ENCODE results near the gene NSUN2.
"Not testable (repeated sequence)": the region's sequence is repeated elsewhere in the genome, so short reads cannot be mapped to it uniquely, and the experiment has no call there.

The NSUN2 gene

GRCh38 chr5:6632888-6633468 lies at the start of gene NSUN2, which contains the start of gene SRD5A1:
TSS of gene NSUN2 (minus strand) at chr5:6633044. CDS start at chr5:6632979, 65 bp downstream.
TSS of gene SRD5A1 (plus strand) at chr5:6633440. CDS start at chr5:6633577, 137 bp downstream.
- Mint-ChIP-seq H3K36me3 (peaks cover 17% of the 10 kb centered on the region), H3K27ac (peak within 1 kb of the TSS; percentile 99), H3K4me3 (peak within 1 kb of the TSS; percentile 100), H3K9me3 (no peaks in the 10 kb centered on the region), H3K4me1 (peaks cover 42% of the 10 kb centered on the region), H3K27me3 (no peaks in the 10 kb centered on the region)

- Mint-ChIP-seq H3K4me3 (no peak overlapping the region), H3K27ac (no peak overlapping the region), H3K27me3 (peaks cover 27% of the 10 kb centered on the region), H3K36me3 (no peaks in the 10 kb centered on the region), H3K4me1 (peaks cover 6% of the 10 kb centered on the region), H3K9me3 (no peaks in the 10 kb centered on the region)
These were observed 49.4 kb upstream of the NSUN2 start for GRCh38 chr5:6682239-6682638.

- Mint-ChIP-seq H3K9me3 (no peaks in the 10 kb centered on the region), H3K4me1 (peaks cover 3% of the 10 kb centered on the region), H3K36me3 (no peaks in the 10 kb centered on the region), H3K27ac (no peak overlapping the region), H3K27me3 (peaks cover 25% of the 10 kb centered on the region), H3K4me3 (no peak overlapping the region)
These were observed 48.8 kb upstream of the NSUN2 start for GRCh38 chr5:6681682-6682081.

GRCh38 chr5:6680922-6681321 lies 48.1 kb upstream of the NSUN2 start:
- no peaks in the 10 kb centered on the region for H3K36me3 Mint-ChIP-seq
- no peak overlapping the region for H3K27ac Mint-ChIP-seq

GRCh38 chr5:6678385-6678784 lies 45.5 kb upstream of the NSUN2 start:
- H3K9me3 Mint-ChIP-seq = no peaks in the 10 kb centered on the region
- no peaks in the 10 kb centered on the region for H3K36me3 Mint-ChIP-seq
- H3K4me1 Mint-ChIP-seq = no peaks in the 10 kb centered on the region
- H3K27ac Mint-ChIP-seq = no peak overlapping the region
- H3K4me3 Mint-ChIP-seq = no peak overlapping the region
- peaks cover 6% of the 10 kb centered on the region for H3K27me3 Mint-ChIP-seq

More at GRCh38 chr5:6680922-6681321, 48.1 kb upstream of the NSUN2 start:
- H3K4me3 Mint-ChIP-seq = no peak overlapping the region
- H3K4me1 Mint-ChIP-seq = no peaks in the 10 kb centered on the region
- peaks cover 20% of the 10 kb centered on the region for H3K27me3 Mint-ChIP-seq
- H3K9me3 Mint-ChIP-seq = no peaks in the 10 kb centered on the region

- Mint-ChIP-seq H3K4me3 (no peak overlapping the region), H3K36me3 (no peaks in the 10 kb centered on the region), H3K4me1 (no peaks in the 10 kb centered on the region)
These were observed 43.9 kb upstream of the NSUN2 start for GRCh38 chr5:6676702-6677101.

GRCh38 chr5:6675784-6676491 lies 43.1 kb upstream of the NSUN2 start:
- Mint-ChIP-seq H3K4me3 (no peak overlapping the region), H3K4me1 (no peaks in the 10 kb centered on the region), H3K9me3 (no peaks in the 10 kb centered on the region)

More at GRCh38 chr5:6676702-6677101, 43.9 kb upstream of the NSUN2 start:
- peaks cover 3% of the 10 kb centered on the region for H3K27me3 Mint-ChIP-seq
- no peaks in the 10 kb centered on the region for H3K9me3 Mint-ChIP-seq
- no peak overlapping the region for H3K27ac Mint-ChIP-seq

GRCh38 chr5:6674886-6675285 lies 42.0 kb upstream of the NSUN2 start:
- H3K4me1 Mint-ChIP-seq = no peaks in the 10 kb centered on the region

More at GRCh38 chr5:6675784-6676491, 43.1 kb upstream of the NSUN2 start:
- H3K27ac Mint-ChIP-seq = no peak overlapping the region
- H3K27me3 Mint-ChIP-seq = no peaks in the 10 kb centered on the region
- peaks cover 3% of the 10 kb centered on the region for H3K36me3 Mint-ChIP-seq

GRCh38 chr5:6674421-6674820 lies 41.6 kb upstream of the NSUN2 start:
- H3K9me3 Mint-ChIP-seq = no peaks in the 10 kb centered on the region
- H3K36me3 Mint-ChIP-seq = peaks cover 7% of the 10 kb centered on the region
- no peaks in the 10 kb centered on the region for H3K27me3 Mint-ChIP-seq
- H3K4me3 Mint-ChIP-seq = no peak overlapping the region
- H3K4me1 Mint-ChIP-seq = no peaks in the 10 kb centered on the region
- no peak overlapping the region for H3K27ac Mint-ChIP-seq

More at GRCh38 chr5:6674886-6675285, 42.0 kb upstream of the NSUN2 start:
- H3K9me3 Mint-ChIP-seq = no peaks in the 10 kb centered on the region
- H3K36me3 Mint-ChIP-seq = peaks cover 7% of the 10 kb centered on the region
- no peaks in the 10 kb centered on the region for H3K27me3 Mint-ChIP-seq
- no peak overlapping the region for H3K4me3 Mint-ChIP-seq
- H3K27ac Mint-ChIP-seq = no peak overlapping the region

GRCh38 chr5:6673963-6674362 lies 41.1 kb upstream of the NSUN2 start:
- Mint-ChIP-seq H3K27me3 (no peaks in the 10 kb centered on the region), H3K36me3 (peaks cover 7% of the 10 kb centered on the region), H3K9me3 (no peaks in the 10 kb centered on the region), H3K4me1 (no peaks in the 10 kb centered on the region), H3K4me3 (no peak overlapping the region), H3K27ac (no peak overlapping the region)

- no peaks in the 10 kb centered on the region for H3K9me3 Mint-ChIP-seq
- no peak overlapping the region for H3K4me3 Mint-ChIP-seq
- peaks cover 7% of the 10 kb centered on the region for H3K36me3 Mint-ChIP-seq
- no peaks in the 10 kb centered on the region for H3K27me3 Mint-ChIP-seq
- no peak overlapping the region for H3K27ac Mint-ChIP-seq
- no peaks in the 10 kb centered on the region for H3K4me1 Mint-ChIP-seq
These were observed 40.2 kb upstream of the NSUN2 start for GRCh38 chr5:6673031-6673430.

GRCh38 chr5:6668717-6669116 lies 35.9 kb upstream of the NSUN2 start:
- peaks cover 12% of the 10 kb centered on the region for H3K36me3 Mint-ChIP-seq
- H3K27me3 Mint-ChIP-seq, H3K4me3 Mint-ChIP-seq, H3K27ac Mint-ChIP-seq, H3K9me3 Mint-ChIP-seq, H3K4me1 Mint-ChIP-seq: not testable (repeated sequence)

- no peaks in the 10 kb centered on the region for H3K4me1 Mint-ChIP-seq
- H3K27ac Mint-ChIP-seq = no peak overlapping the region
- H3K9me3 Mint-ChIP-seq = no peaks in the 10 kb centered on the region
- peaks cover 12% of the 10 kb centered on the region for H3K36me3 Mint-ChIP-seq
- no peak overlapping the region for H3K4me3 Mint-ChIP-seq
- no peaks in the 10 kb centered on the region for H3K27me3 Mint-ChIP-seq
These were observed 34.8 kb upstream of the NSUN2 start for GRCh38 chr5:6667648-6668047.

- H3K4me1 Mint-ChIP-seq = no peaks in the 10 kb centered on the region
- H3K4me3 Mint-ChIP-seq = no peak overlapping the region
- H3K27me3 Mint-ChIP-seq = no peaks in the 10 kb centered on the region
- H3K36me3 Mint-ChIP-seq = peaks cover 12% of the 10 kb centered on the region
- no peaks in the 10 kb centered on the region for H3K9me3 Mint-ChIP-seq
- no peak overlapping the region for H3K27ac Mint-ChIP-seq
These were observed 33.9 kb upstream of the NSUN2 start for GRCh38 chr5:6666762-6667161.

- no peak overlapping the region for H3K4me3 Mint-ChIP-seq
- peaks cover 20% of the 10 kb centered on the region for H3K36me3 Mint-ChIP-seq
- H3K4me1 Mint-ChIP-seq = peaks cover 4% of the 10 kb centered on the region
- no peaks in the 10 kb centered on the region for H3K27me3 Mint-ChIP-seq
- H3K9me3 Mint-ChIP-seq = no peaks in the 10 kb centered on the region
- no peak overlapping the region for H3K27ac Mint-ChIP-seq
These were observed 27.8 kb upstream of the NSUN2 start for GRCh38 chr5:6660688-6661087.

- peaks cover 22% of the 10 kb centered on the region for H3K36me3 Mint-ChIP-seq
- no peak overlapping the region for H3K4me3 Mint-ChIP-seq
- no peaks in the 10 kb centered on the region for H3K27me3 Mint-ChIP-seq
- H3K9me3 Mint-ChIP-seq = no peaks in the 10 kb centered on the region
- peak overlapping the region; percentile 23 for H3K27ac Mint-ChIP-seq
- H3K4me1 Mint-ChIP-seq = peaks cover 4% of the 10 kb centered on the region
These were observed 27.3 kb upstream of the NSUN2 start for GRCh38 chr5:6659941-6660684.

Measured in activated naive CD4-positive, alpha-beta T cell treated with anti-CD3 and anti-CD28 coated beads, Interleukin-2, amount 50 U/mL, for 24 hours (primary cell).